H1 (cell line): Measurements from ENCODE around the gene ARHGDIG. TPM values are rescaled to one million over a fixed set of nuclear protein-coding genes. Genes with fewer than 3 reads are reported as not detected.
A peak's percentile ranks its signal among the peaks of the same experiment; 100 is the strongest.

ENCODE experiments used
- CTCF ChIA-PET: fragments of 300-600 bp; sonication (Branson Sonifier 250); formaldehyde crosslinking; loops from one replicate; lab custom pipeline; 2021; ENCODE audit not compliant: partially characterized antibody; lab: Charles Lee
- POLR2A ChIA-PET: fragments of 300-600 bp; sonication (Branson Sonifier 250); formaldehyde crosslinking; loops from one replicate; lab custom pipeline; 2021; ENCODE audit warnings: inconsistent platforms; ENCODE audit not compliant: partially characterized antibody; lab: Charles Lee
- DNase-seq, 2 experiments: peaks; one replicate each; pipeline versions ENCODE4 v3.0.0 to v3.0.0-alpha.2; 2010 to 2022; ENCODE audit warnings: low spot score in 2 of 2, low read depth in 1 of 2, mixed read lengths in 1 of 2
- FAIRE-seq: peaks from 2 replicates; lab custom pipeline; 2011; peaks lifted over from hg19 to GRCh38; lab: Jason Lieb, UNC
- H2AFZ ChIP-seq: 2 replicates; pipeline ENCODE4 v1.8.1; 2012; ENCODE audit warnings: low read length, inconsistent platforms
- H2AK5ac ChIP-seq: 2 replicates; pipeline ENCODE4 v1.6.1; 2013; ENCODE audit warnings: low read depth, low read length
- H2BK120ac ChIP-seq: replicated peaks from 2 replicates; pipeline ENCODE3; 2013; ENCODE audit warnings: low read depth, low read length, inconsistent platforms
- H2BK12ac ChIP-seq: 2 replicates; pipeline ENCODE4 v1.6.1; 2013; ENCODE audit warnings: low read depth, low read length
- H2BK15ac ChIP-seq: 2 replicates; pipeline ENCODE4 v1.6.1; 2013; ENCODE audit warnings: low read length
- H2BK20ac ChIP-seq: 2 replicates; pipeline ENCODE4 v1.6.1; 2013; ENCODE audit warnings: low read length
- H2BK5ac ChIP-seq: 2 replicates; pipeline ENCODE4 v1.6.1; 2013; ENCODE audit warnings: low read depth, low read length
- H3K14ac ChIP-seq: 2 replicates; pipeline ENCODE4 v1.6.1; 2013; ENCODE audit warnings: inconsistent platforms; ENCODE audit not compliant: insufficient read length
- H3K18ac ChIP-seq: 2 replicates; pipeline ENCODE4 v1.6.1; 2013; ENCODE audit warnings: low read length; ENCODE audit errors: extremely low read depth
- H3K23ac ChIP-seq: 2 replicates; pipeline ENCODE4 v1.6.1; 2013; ENCODE audit warnings: inconsistent platforms; ENCODE audit not compliant: insufficient read length
- H3K23me2 ChIP-seq: 2 replicates; pipeline ENCODE4 v1.6.1; 2013; ENCODE audit warnings: low read depth, low read length
- H3K27ac ChIP-seq: 2 replicates; pipeline ENCODE4 v1.6.1; 2011; ENCODE audit warnings: low read depth, low read length, inconsistent platforms
- H3K27me3 ChIP-seq, 4 experiments: replicated peaks in 1 of 4; 1 replicate in 1 of 4; 2 replicates in 3 of 4; pipeline versions ENCODE4 v1.6.1 to v1.8.1; 2011 to 2013; ENCODE audit warnings: low read length in 3 of 4, mild to moderate bottlenecking in 3 of 4, inconsistent platforms in 2 of 4, mixed read lengths in 2 of 4, moderate library complexity in 1 of 4; ENCODE audit not compliant: control insufficient read depth in 3 of 4, insufficient read depth in 3 of 4; ENCODE audit errors: extremely low read depth in 1 of 4
- H3K36me3 ChIP-seq, 4 experiments: 2 replicates each; pipeline versions ENCODE4 v1.6.1 to v1.8.1; 2011 to 2013; ENCODE audit warnings: mild to moderate bottlenecking in 4 of 4, low read length in 3 of 4, moderate library complexity in 2 of 4, control low read depth in 1 of 4, inconsistent platforms in 1 of 4; ENCODE audit not compliant: insufficient read depth in 4 of 4, control insufficient read depth in 2 of 4
- H3K4ac ChIP-seq: replicated peaks from 2 replicates; pipeline ENCODE3; 2013; ENCODE audit warnings: low read length, low read depth, mixed read lengths, inconsistent platforms; ENCODE audit not compliant: insufficient read length
- H3K4me1 ChIP-seq, 4 experiments: replicated peaks in 1 of 4; 1 replicate in 1 of 4; 2 replicates in 3 of 4; pipeline versions ENCODE4 v1.6.1 to v1.8.1; 2011 to 2013; ENCODE audit warnings: low read length in 3 of 4, inconsistent platforms in 2 of 4, mixed read lengths in 1 of 4; ENCODE audit not compliant: insufficient read depth in 4 of 4, control insufficient read depth in 3 of 4
- H3K4me2 ChIP-seq, 2 experiments: 2 replicates each; pipeline versions ENCODE4 v1.6.1 to v1.8.1; 2011 to 2013; ENCODE audit warnings: low read depth in 2 of 2, low read length in 2 of 2, control low read depth in 1 of 2, inconsistent platforms in 1 of 2, mild to moderate bottlenecking in 1 of 2; ENCODE audit not compliant: insufficient read depth in 1 of 2
- H3K4me3 ChIP-seq, 4 experiments: fragments of 200-600, 300-600 bp in 1 of 4; sonication (generic), shearing (Covaris generic), sonication (Bioruptor Twin) in 1 of 4; 2 replicates each; pipeline versions ENCODE4 v1.5.1 to v1.8.1; 2011 to 2016; ENCODE audit warnings: low read length in 4 of 4, low read depth in 3 of 4, control low read depth in 2 of 4, inconsistent platforms in 2 of 4, mild to moderate bottlenecking in 2 of 4, mixed read lengths in 1 of 4, moderate library complexity in 1 of 4; ENCODE audit not compliant: insufficient read depth in 2 of 4; ENCODE audit errors: extremely low read depth in 1 of 4
- H3K56ac ChIP-seq: replicated peaks from 2 replicates; pipeline ENCODE3; 2013; ENCODE audit warnings: low read depth, mild to moderate bottlenecking, mixed read lengths, low read length, inconsistent platforms; ENCODE audit not compliant: insufficient read length
- H3K79me1 ChIP-seq: 2 replicates; pipeline ENCODE4 v1.6.1; 2013; ENCODE audit warnings: low read depth, low read length, control low read depth
- H3K79me2 ChIP-seq, 2 experiments: 2 replicates each; pipeline versions ENCODE4 v1.6.1 to v1.8.1; 2012 to 2013; ENCODE audit warnings: low read length in 2 of 2, mild to moderate bottlenecking in 2 of 2, inconsistent platforms in 1 of 2; ENCODE audit not compliant: insufficient read depth in 2 of 2, control insufficient read depth in 1 of 2
- H3K9ac ChIP-seq, 4 experiments: replicated peaks in 1 of 4; 1 replicate in 1 of 4; 2 replicates in 3 of 4; pipeline versions ENCODE4 v1.6.1 to v1.8.1; 2011 to 2013; ENCODE audit warnings: low read depth in 3 of 4, low read length in 3 of 4, control low read depth in 2 of 4, mild to moderate bottlenecking in 2 of 4, moderate library complexity in 2 of 4, inconsistent platforms in 1 of 4; ENCODE audit errors: extremely low read depth in 1 of 4
- H3K9me3 ChIP-seq, 2 experiments: 2 replicates each; pipeline versions ENCODE4 v1.6.1 to v1.8.1; 2012 to 2013; ENCODE audit warnings: mild to moderate bottlenecking in 2 of 2, moderate library complexity in 2 of 2, control low read depth in 1 of 2, inconsistent platforms in 1 of 2, low read depth in 1 of 2, low read length in 1 of 2, mixed read lengths in 1 of 2; ENCODE audit not compliant: insufficient read depth in 2 of 2
- H4K20me1 ChIP-seq, 2 experiments: replicated peaks in 1 of 2; 2 replicates each; pipeline versions ENCODE3 to v1.8.1; 2011 to 2013; ENCODE audit warnings: inconsistent platforms in 2 of 2, low read length in 2 of 2, mild to moderate bottlenecking in 1 of 2; ENCODE audit not compliant: insufficient read depth in 2 of 2, control insufficient read depth in 1 of 2
- H4K5ac ChIP-seq: 2 replicates; pipeline ENCODE4 v1.6.1; 2013; ENCODE audit warnings: low read length, low read depth, mixed read lengths, inconsistent platforms; ENCODE audit not compliant: insufficient read length
- H4K8ac ChIP-seq: 2 replicates; pipeline ENCODE4 v1.8.0; 2013; ENCODE audit warnings: mild to moderate bottlenecking, moderate library complexity, low read length, inconsistent platforms; ENCODE audit not compliant: insufficient read depth; ENCODE audit errors: extremely low read depth
- H4K91ac ChIP-seq: replicated peaks from 2 replicates; pipeline ENCODE3; 2013; ENCODE audit warnings: low read length, mixed read lengths, inconsistent platforms; ENCODE audit not compliant: insufficient read length
- CEBPB ChIP-seq: IDR thresholded peaks from 2 replicates; pipeline ENCODE4 v1.6.1; 2012; ENCODE audit warnings: low read depth, low read length
- CHD1 ChIP-seq: IDR thresholded peaks from 2 replicates; pipeline ENCODE4 v1.6.1; 2012; ENCODE audit warnings: low read depth, low read length, improper control_type of control experiment
- EGR1 ChIP-seq: IDR thresholded peaks from 2 replicates; pipeline ENCODE4 v1.6.1; 2011; ENCODE audit warnings: low read depth, low read length, borderline replicate concordance
- PHF8 ChIP-seq: fragments of 200-600 bp; sonication (generic); conservative IDR thresholded peaks from 2 replicates; pipeline ENCODE4 v1.7.1; 2012; ENCODE audit warnings: low read depth, mild to moderate bottlenecking, inconsistent platforms, low read length, moderate library complexity
- POLR2A ChIP-seq, 2 experiments: IDR thresholded peaks; 1 replicate in 1 of 2; 2 replicates in 1 of 2; pipeline ENCODE4 v1.6.1; 2011; ENCODE audit warnings: low read depth in 2 of 2, low read length in 2 of 2, mild to moderate bottlenecking in 2 of 2; ENCODE audit errors: control extremely low read depth in 1 of 2
- RAD21 ChIP-seq, 2 experiments: IDR thresholded peaks in 1 of 2; conservative IDR thresholded peaks in 1 of 2; 2 replicates each; pipeline ENCODE4 v1.6.1; 2011; ENCODE audit warnings: low read depth in 2 of 2, low read length in 2 of 2, improper control_type of control experiment in 1 of 2, inconsistent platforms in 1 of 2, mild to moderate bottlenecking in 1 of 2, moderate library complexity in 1 of 2
- RFX5 ChIP-seq: IDR thresholded peaks from 2 replicates; pipeline ENCODE4 v1.6.1; 2011; ENCODE audit warnings: low read depth, low read length, improper control_type of control experiment, borderline replicate concordance
- SP2 ChIP-seq: IDR thresholded peaks from 2 replicates; pipeline ENCODE4 v1.6.1; 2012; ENCODE audit warnings: mild to moderate bottlenecking, low read length, inconsistent platforms
- SP4 ChIP-seq: IDR thresholded peaks from 2 replicates; pipeline ENCODE4 v1.6.1; 2012; ENCODE audit warnings: low read length, inconsistent platforms
- SRF ChIP-seq: IDR thresholded peaks from 2 replicates; pipeline ENCODE4 v1.6.1; 2011; ENCODE audit warnings: mild to moderate bottlenecking, low read depth, low read length, moderate library complexity
- TEAD4 ChIP-seq: IDR thresholded peaks from 2 replicates; pipeline ENCODE4 v1.6.1; 2012; ENCODE audit warnings: low read depth, low read length, inconsistent platforms, mixed read lengths
- WGBS, 2 experiments: shearing (Covaris generic) in 1 of 2; methylation state at CpG; one replicate each; pipeline versions ENCODE4 v1.1.6 to v1.1.7; 2013 to 2015; ENCODE audit warnings: low lambda C conversion rate in 2 of 2, mixed read lengths in 2 of 2, inconsistent platforms in 1 of 2, low coverage in 1 of 2, missing lambda C conversion rate in 1 of 2; ENCODE audit not compliant: insufficient replicate concordance in 2 of 2, insufficient coverage in 1 of 2, insufficient read length in 1 of 2; ENCODE audit errors: extremely low coverage in 1 of 2, missing lambda C conversion rate in 1 of 2; 5-methylcytosine and 5-hydroxymethylcytosine counted together
- polyA plus RNA-seq, 7 experiments: library from polyadenylated mRNA; depleted of rRNA in 3 of 7; stranded (reverse) in 5 of 7; unstranded in 2 of 7; fragments of >200 nt in 5 of 7; fragments of 200-250 nt in 2 of 7; gene quantifications; 1 replicate in 5 of 7; 2 replicates in 1 of 7; 4 replicates in 1 of 7; pipeline versions ENCODE4 v1.2.1 to v1.2.3, GENCODE V29; 2011 to 2013; ENCODE audit warnings: missing spikeins in 2 of 7, mixed read lengths in 2 of 7
- total RNA-seq: library from RNA; stranded (reverse); fragmentation: NEBNext Ultra II Directional; extraction: Animal tissue kit (Norgen Biotek cat#: 25700); gene quantifications from 2 replicates; pipeline ENCODE4 v1.2.1, GENCODE V29; 2021
- TF ChIP-seq, protein P1 (sequence below): IDR thresholded peaks from 2 replicates; pipeline ENCODE4 v1.6.1; 2011; ENCODE audit warnings: low read depth, mild to moderate bottlenecking, low read length; ENCODE audit not compliant: insufficient read depth

The ARHGDIG gene
- total and polyA plus RNA-seq, 2 of the 8 experiments (the other 6 are each of a cell fraction or from before 2014, with no cell fraction given), result 1.2 to 2.9 TPM

GRCh38 chr16:273547-274421 lies 6.6 kb upstream of the ARHGDIG start:
- Histone ChIP-seq H3K4me3 (no peak overlapping the region), H2AFZ (no peak overlapping the region), H3K79me2 (no peaks in the 10 kb centered on the region), H3K23me2 (peaks cover 5% of the 10 kb centered on the region; the same call in 1 of the 2 replicates), H2BK120ac (no peak overlapping the region), H2BK5ac (no peak overlapping the region), H3K27ac (no peak overlapping the region), H3K9ac (no peak overlapping the region), H3K4me1 (peaks cover 0 to 6% (median 4%) of the 10 kb centered on the region in 4 experiments; a peak in 4 of 7 replicates), H2BK15ac (0 out of 2 replicates have a peak overlapping the region, but pooled peaks have one; percentile 16), H3K36me3 (no peaks in the 10 kb centered on the region), H3K14ac (no peak overlapping the region), H4K20me1 (peaks cover 0 to 3% of the 10 kb centered on the region in 2 experiments), H3K56ac (no peak overlapping the region), H3K4ac (no peak overlapping the region), H4K5ac (no peak overlapping the region), H4K91ac (no peak overlapping the region), H3K4me2 (no peak overlapping the region), H2AK5ac (no peak overlapping the region), H3K9me3 (no peaks in the 10 kb centered on the region), H3K27me3 (peaks cover 7 to 26% (median 22%) of the 10 kb centered on the region in 4 experiments; a peak in 6 of 7 replicates), H2BK12ac (no peak overlapping the region), H2BK20ac (no peak overlapping the region), H4K8ac (peak overlapping the region; percentile 84; the same call in 1 of the 2 replicates), H3K18ac (no peak overlapping the region), H3K23ac (no peak overlapping the region), H3K79me1 (no peaks in the 10 kb centered on the region)
- ChIA-PET CTCF (interaction anchor here (1.2 kb wide), 1 partner anchor 207 kb away, joined by 3 read pairs; no protein-coding TSS in a partner anchor), POLR2A (interaction anchor here (0.9 kb wide), 1 partner anchor 44 kb away, joined by 4 read pairs; the partner anchor contains the start of gene LUC7L)
- 95% methylated on average over 21 of the region's 30 CpGs; no CpG with 5 or more reads in 1 of the 2 experiments for WGBS, 2 experiments
- FAIRE-seq (no peak), DNase-seq (no peak)
- TF ChIP-seq SRF, result no peak
- TF ChIP-seq EGR1, result no peak
- TF ChIP-seq PHF8, result no peak
- TF ChIP-seq, protein P1, sequence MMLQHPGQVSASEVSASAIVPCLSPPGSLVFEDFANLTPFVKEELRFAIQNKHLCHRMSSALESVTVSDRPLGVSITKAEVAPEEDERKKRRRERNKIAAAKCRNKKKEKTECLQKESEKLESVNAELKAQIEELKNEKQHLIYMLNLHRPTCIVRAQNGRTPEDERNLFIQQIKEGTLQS, result no peak
- no peak for TF ChIP-seq SP4
- TF ChIP-seq TEAD4, result no peak
- no peak for TF ChIP-seq SP2
- no peak for TF ChIP-seq RAD21 (IDR thresholded peaks at IDR 0.05 in 1 of 2, conservative IDR thresholded peaks at IDR 0.05 in 1 of 2; ENCODE audit: low read depth in 2 of 2, low read length in 2 of 2)
- no peak for TF ChIP-seq CHD1
- no peak for TF ChIP-seq POLR2A (IDR thresholded peaks at IDR 0.05; ENCODE audit: control extremely low read depth in 1 of 2, low read depth in 2 of 2, low read length in 2 of 2)
- no peak for TF ChIP-seq CEBPB
- no peak for TF ChIP-seq RFX5
